HG02870 (cell line): ENCODE measurements around the gene MIPEP.

Experiments used
- ATAC-seq: cut with Tn5 transposase; IDR thresholded peaks from one replicate; pipeline ENCODE4 v1.9.1; 2021; ENCODE audit warnings: mild to moderate bottlenecking, moderate library complexity; ENCODE audit not compliant: unreplicated experiment

The MIPEP gene

DNA sequence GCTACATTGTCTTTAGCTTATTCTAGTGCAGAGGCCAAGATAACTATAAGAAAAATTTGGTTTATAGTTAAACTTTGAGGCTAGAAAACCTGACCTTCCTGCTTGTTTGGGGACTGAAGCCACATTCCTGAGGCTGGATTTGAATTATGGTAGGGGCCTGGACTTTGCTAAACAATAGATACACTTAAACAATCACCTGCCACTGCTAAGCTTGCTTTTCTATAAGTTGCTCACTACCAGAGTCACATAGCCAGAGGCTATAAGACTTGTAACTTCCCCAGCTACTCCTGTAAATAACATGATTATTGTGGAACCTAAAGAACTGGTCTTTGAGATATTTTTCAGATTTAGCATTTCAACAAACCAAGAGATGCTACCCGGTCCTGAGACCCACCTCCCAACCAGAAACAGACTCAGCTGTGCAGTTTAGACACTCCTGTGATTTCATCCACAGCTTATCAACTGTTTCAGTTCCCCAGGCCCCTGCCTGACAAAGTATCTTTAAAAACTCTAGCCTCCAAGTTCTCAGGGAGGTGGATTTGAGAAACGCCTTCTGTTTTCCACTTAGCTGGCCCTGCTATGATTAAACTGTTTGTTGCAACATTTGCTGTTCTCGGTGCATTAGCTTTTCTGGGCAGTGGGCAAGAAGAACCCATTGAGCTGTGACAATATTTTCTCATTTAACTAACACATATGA lies 77.7 kb downstream of the MIPEP start:
- no peak for ATAC-seq

GRCh38 chr13:23810685-23811240 lies 78.4 kb downstream of the MIPEP start:
- peak; percentile 47 for ATAC-seq

DNA sequence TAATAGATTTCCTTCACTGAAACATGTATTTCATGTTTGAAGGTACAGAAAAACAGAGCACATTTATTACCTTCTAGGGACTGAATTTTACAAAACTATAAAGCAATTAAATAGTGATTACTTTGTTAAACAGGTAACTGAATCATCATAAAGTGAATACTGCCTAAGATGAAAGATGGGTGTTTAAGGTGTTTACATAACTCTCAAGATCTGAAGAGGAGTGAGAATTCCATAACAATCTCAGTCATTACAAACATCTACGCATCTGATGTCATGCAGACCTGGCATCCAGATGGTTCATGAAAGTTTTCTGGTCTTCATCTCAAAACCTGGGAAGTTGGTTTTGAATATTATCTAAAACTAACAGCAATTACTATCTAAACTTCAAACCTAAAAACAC lies 80.4 kb downstream of the MIPEP start:
- no peak for ATAC-seq

DNA sequence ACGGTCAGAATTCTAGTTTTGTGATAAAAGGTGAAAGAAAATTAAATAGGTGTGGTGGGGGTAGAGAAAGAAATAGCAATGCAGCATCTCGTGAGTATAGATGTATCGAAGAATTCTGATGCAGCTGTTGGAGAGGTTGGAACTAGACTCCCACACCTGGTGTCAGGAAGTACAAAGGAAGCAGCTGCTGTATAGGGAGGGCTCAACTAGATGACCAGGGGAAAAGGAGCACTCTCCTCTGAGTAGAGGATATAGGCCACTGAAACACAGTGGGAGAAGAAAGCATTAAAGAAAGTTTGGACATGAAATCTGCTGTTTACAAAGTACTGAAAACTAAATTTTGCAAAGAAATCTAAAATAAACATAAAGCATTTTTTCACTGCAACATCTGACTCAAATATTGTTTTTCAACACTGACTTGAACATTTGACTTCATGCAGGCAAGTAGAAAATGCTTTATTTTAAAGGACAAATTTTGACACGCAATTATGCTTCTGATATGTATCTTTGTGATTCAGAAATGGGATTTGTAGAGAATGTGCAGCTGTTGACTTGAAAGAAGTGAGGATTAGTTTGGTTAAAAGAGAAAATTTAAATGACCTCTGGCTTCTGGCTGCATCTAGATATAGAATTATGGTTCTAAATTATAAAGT lies 82.2 kb downstream of the MIPEP start:
- no peak for ATAC-seq

DNA sequence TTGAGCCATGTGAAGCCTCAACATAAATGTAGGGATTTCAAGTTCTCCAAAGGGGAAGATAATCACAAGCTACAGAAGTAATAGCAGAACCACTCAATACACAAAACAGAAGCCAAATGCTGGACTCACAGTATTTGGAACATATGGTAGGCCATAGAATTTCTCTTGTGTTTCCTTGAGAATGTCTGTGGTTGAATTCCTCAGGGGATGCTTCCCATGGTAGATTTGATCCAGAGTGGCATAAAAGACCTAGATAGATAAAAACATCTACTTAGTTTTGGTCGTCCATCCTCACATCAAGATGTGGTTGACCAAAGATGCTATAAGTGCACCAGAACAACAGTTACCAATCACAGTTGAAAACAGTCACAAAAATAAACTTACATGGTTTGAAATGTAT lies 83.4 kb downstream of the MIPEP start:
- ATAC-seq, result no peak

GRCh38 chr13:23805122-23805521 lies 84.1 kb downstream of the MIPEP start:
- no peak for ATAC-seq

DNA sequence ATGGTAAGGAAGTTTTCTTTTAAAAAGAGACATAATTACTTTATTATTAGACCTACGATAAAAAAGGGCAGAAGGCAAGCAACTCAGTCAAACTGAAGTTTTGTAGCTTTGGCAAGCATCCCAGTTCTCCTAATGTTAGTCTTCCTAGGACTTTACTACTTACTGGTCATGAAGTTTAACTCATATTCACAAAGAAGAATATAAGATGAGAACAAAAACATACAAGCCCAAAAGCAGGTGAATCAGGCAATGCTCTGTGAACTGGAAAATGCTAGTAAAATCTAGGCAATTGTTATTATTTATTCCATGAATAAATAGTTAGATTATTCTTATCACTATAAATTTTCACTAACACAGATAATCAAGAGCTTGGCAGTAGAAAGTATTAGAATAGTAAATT lies 85.0 kb downstream of the MIPEP start:
- no peak for ATAC-seq

DNA sequence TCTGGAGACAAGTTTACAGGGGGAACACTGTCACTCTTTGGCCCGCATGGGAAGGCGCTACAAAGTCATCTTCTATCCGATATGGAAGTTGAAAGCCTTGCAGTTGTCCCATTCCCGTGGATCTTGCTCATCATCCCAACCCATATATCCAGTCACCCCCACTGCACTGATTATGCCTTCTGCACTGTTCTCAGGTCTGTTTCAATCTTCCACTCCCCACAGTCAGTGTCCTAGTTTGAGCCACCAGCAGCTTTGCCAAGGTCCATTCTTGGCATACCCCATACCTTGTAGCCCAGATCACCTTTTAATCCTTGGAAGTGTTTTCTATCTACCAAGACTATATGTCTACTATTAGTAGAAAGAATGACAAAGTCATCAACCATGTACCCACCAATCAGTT lies 88.1 kb downstream of the MIPEP start:
- no peak for ATAC-seq

GRCh38 chr13:23799945-23800344 lies 89.3 kb downstream of the MIPEP start:
- peak; percentile 93 for ATAC-seq

DNA sequence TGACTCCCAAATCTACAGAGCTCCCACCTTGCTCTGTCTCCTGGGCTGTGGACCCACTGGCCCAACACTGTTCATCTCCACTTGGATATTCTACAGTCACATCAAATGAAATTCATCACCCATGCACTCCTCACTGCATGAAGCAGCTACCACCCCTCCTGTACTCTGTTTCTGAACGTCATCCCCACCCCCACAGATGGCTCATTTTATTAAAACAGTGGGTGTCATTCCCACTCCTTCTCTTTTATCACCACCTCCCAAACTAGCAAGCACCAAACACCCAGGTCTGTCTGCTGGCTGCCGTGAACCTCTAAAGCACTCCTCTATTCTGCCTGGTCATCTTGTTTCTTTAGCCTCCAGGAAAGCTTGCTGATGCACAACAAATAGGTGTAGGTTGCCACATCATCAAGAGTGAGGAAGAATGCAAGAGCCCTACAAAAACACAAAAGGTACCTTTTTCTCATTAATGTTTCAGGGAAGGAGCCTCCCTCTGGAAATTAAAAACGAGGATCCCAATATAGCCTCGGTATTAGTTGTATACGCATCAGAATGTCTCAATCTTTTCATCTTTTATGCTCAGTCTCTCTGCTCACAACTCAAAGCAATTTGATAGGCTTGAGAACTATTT lies 91.8 kb downstream of the MIPEP start:
- no peak for ATAC-seq

GRCh38 chr13:23796551-23796950 lies 92.6 kb downstream of the MIPEP start:
- no peak for ATAC-seq

- ATAC-seq, result peak; percentile 58
These were observed 94.7 kb downstream of the MIPEP start for GRCh38 chr13:23794267-23795161.

GRCh38 chr13:23793711-23794110 lies 95.5 kb downstream of the MIPEP start:
- no peak for ATAC-seq

GRCh38 chr13:23792680-23793079 lies 96.5 kb downstream of the MIPEP start:
- no peak for ATAC-seq

DNA sequence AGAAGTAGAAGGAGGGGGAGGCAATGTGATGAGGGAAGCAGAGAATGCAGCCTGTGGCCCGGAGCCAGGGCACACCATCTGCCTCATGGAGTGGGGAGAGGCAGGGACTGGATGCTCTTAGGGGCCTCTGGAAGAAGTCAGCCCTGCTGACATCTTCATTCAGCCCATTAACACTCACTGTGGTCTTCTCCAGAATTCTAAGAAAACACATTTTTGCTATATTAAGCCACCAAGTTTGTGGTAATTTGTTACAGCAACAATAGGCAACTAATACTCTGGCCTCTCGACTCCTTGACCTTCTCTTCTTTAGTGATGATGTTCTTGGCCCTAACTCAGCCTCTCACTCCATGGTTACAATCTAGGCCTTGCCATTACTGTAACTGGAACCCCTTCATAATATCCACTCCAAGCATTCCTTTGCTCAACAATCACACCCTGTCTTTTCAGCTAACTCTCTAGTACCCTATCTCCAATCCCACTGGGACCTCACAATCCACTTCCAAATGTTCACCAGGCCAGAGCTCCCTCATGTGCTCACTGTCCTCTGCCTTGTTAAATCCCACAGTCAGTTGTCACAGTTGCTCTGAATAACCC lies 98.5 kb downstream of the MIPEP start:
- no peak for ATAC-seq

GRCh38 chr13:23789576-23790346 lies 99.4 kb downstream of the MIPEP start:
- ATAC-seq, result no peak

GRCh38 chr13:23788459-23788858 lies 100.7 kb downstream of the MIPEP start:
- no peak for ATAC-seq

- ATAC-seq, result no peak
These were observed 101.7 kb downstream of the MIPEP start for GRCh38 chr13:23787464-23787863.

DNA sequence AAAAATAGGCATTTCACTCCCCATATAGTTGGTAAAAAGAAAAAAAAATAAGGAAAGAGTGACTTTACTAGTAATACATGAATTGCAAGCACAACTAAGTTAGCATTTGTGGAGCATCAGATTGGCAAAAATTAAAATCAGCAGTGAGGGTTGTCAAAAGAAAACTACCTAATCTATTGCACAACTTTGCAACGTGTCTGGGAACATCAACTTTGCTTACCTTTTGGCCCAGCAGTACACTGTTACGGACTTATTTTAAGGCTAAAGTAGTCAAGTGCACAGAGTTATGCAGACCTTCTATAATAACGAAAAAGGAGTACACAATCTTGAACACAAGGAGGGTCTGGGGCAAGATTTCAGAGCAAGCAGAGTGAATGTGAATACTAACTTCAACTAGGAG lies 102.6 kb downstream of the MIPEP start:
- no peak for ATAC-seq

- no peak for ATAC-seq
These were observed 110.3 kb downstream of the MIPEP start for GRCh38 chr13:23778879-23779278.
